GM23338 (cell line): Measurements from ENCODE around the gene CNNM3.

Experiments
- CREB1 ChIP-seq: fragments of 250-450 bp; sonication (Bioruptor Pico); IDR thresholded peaks from 2 replicates; pipeline ENCODE4 v1.5.0; 2020; ENCODE audit warnings: low read depth, mild to moderate bottlenecking, moderate library complexity
- EZH2 ChIP-seq: fragments of 200-600 bp; sonication (generic); IDR thresholded peaks from one replicate; pipeline ENCODE4 v1.8.0; 2017; ENCODE audit warnings: antibody characterized with exemption, mild to moderate bottlenecking, low read depth; ENCODE audit not compliant: unreplicated experiment
- EZH2phosphoT487 ChIP-seq: fragments of 200-600 bp; sonication (generic); IDR thresholded peaks from one replicate; pipeline ENCODE4 v1.8.1; 2018; ENCODE audit warnings: antibody characterized with exemption; ENCODE audit not compliant: unreplicated experiment
- JUNB ChIP-seq: IDR thresholded peaks from one replicate; pipeline ENCODE4 v1.6.1; 2016; ENCODE audit warnings: antibody characterized with exemption; ENCODE audit not compliant: unreplicated experiment
- NANOG ChIP-seq: IDR thresholded peaks from 2 replicates; pipeline ENCODE4 v1.6.1; 2016; ENCODE audit warnings: antibody characterized with exemption, borderline replicate concordance
- POLR2AphosphoS5 ChIP-seq: IDR thresholded peaks from 2 replicates; pipeline ENCODE4 v1.6.1; 2016; ENCODE audit warnings: antibody characterized with exemption, low read depth
- ZNF331 ChIP-seq: fragments of 250-450 bp; sonication (Bioruptor Pico); IDR thresholded peaks from 2 replicates; pipeline ENCODE4 v1.5.0; 2020; ENCODE audit warnings: low read depth, mild to moderate bottlenecking, moderate library complexity
- TF ChIP-seq, protein P1 (sequence below), 2 experiments: fragments of 200-600 bp in 1 of 2; sonication (generic) in 1 of 2; conservative IDR thresholded peaks; 2 replicates each; pipeline versions ENCODE4 v1.5.1 to v1.6.1; 2016 to 2017; ENCODE audit warnings: antibody characterized with exemption in 2 of 2, low read depth in 2 of 2, mild to moderate bottlenecking in 2 of 2, moderate library complexity in 1 of 2
- TF ChIP-seq, protein P2 (sequence below): IDR thresholded peaks from one replicate; pipeline ENCODE4 v1.6.1; 2018; ENCODE audit warnings: antibody characterized with exemption; ENCODE audit not compliant: unreplicated experiment
- TF ChIP-seq, protein P3 (sequence below): IDR thresholded peaks from 2 replicates; pipeline ENCODE4 v1.6.1; 2016; ENCODE audit warnings: antibody characterized with exemption
- TF ChIP-seq, protein P4 (sequence below): fragments of 250-450 bp; sonication (Bioruptor Pico); IDR thresholded peaks from 2 replicates; pipeline ENCODE4 v1.5.0; 2020; ENCODE audit warnings: mild to moderate bottlenecking, moderate library complexity

DNA sequence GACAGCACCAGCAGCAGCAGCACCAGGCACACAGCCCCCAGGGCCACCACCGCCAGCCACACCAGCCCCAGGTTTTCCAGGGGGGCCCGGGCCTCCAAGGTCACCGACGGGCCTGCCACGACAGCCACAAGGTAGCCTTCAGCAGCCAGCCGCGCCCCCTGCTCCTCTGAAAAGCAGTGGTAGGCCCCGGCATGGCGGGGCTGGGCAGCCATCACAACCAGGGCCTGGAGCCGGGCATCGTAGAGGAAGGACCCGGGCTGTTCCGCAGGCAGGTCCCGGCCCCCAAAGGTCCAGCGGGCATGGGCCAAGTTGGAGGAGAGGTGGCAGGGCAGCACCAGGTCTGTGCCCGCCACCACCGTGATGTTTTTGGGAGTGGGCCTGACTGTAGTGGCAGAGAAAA lies 45.0 kb downstream of the CNNM3 start:
- TF ChIP-seq, protein P1, sequence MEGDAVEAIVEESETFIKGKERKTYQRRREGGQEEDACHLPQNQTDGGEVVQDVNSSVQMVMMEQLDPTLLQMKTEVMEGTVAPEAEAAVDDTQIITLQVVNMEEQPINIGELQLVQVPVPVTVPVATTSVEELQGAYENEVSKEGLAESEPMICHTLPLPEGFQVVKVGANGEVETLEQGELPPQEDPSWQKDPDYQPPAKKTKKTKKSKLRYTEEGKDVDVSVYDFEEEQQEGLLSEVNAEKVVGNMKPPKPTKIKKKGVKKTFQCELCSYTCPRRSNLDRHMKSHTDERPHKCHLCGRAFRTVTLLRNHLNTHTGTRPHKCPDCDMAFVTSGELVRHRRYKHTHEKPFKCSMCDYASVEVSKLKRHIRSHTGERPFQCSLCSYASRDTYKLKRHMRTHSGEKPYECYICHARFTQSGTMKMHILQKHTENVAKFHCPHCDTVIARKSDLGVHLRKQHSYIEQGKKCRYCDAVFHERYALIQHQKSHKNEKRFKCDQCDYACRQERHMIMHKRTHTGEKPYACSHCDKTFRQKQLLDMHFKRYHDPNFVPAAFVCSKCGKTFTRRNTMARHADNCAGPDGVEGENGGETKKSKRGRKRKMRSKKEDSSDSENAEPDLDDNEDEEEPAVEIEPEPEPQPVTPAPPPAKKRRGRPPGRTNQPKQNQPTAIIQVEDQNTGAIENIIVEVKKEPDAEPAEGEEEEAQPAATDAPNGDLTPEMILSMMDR (conservative IDR thresholded peaks at IDR 0.05; ENCODE audit: low read depth in 2 of 2), result no peak
- no peak for TF ChIP-seq EZH2
- TF ChIP-seq POLR2AphosphoS5, result no peak
- TF ChIP-seq CREB1 (CRISPR knock-in tag), result no peak
- TF ChIP-seq, protein P2, sequence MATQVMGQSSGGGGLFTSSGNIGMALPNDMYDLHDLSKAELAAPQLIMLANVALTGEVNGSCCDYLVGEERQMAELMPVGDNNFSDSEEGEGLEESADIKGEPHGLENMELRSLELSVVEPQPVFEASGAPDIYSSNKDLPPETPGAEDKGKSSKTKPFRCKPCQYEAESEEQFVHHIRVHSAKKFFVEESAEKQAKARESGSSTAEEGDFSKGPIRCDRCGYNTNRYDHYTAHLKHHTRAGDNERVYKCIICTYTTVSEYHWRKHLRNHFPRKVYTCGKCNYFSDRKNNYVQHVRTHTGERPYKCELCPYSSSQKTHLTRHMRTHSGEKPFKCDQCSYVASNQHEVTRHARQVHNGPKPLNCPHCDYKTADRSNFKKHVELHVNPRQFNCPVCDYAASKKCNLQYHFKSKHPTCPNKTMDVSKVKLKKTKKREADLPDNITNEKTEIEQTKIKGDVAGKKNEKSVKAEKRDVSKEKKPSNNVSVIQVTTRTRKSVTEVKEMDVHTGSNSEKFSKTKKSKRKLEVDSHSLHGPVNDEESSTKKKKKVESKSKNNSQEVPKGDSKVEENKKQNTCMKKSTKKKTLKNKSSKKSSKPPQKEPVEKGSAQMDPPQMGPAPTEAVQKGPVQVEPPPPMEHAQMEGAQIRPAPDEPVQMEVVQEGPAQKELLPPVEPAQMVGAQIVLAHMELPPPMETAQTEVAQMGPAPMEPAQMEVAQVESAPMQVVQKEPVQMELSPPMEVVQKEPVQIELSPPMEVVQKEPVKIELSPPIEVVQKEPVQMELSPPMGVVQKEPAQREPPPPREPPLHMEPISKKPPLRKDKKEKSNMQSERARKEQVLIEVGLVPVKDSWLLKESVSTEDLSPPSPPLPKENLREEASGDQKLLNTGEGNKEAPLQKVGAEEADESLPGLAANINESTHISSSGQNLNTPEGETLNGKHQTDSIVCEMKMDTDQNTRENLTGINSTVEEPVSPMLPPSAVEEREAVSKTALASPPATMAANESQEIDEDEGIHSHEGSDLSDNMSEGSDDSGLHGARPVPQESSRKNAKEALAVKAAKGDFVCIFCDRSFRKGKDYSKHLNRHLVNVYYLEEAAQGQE, result no peak
- TF ChIP-seq, protein P3, sequence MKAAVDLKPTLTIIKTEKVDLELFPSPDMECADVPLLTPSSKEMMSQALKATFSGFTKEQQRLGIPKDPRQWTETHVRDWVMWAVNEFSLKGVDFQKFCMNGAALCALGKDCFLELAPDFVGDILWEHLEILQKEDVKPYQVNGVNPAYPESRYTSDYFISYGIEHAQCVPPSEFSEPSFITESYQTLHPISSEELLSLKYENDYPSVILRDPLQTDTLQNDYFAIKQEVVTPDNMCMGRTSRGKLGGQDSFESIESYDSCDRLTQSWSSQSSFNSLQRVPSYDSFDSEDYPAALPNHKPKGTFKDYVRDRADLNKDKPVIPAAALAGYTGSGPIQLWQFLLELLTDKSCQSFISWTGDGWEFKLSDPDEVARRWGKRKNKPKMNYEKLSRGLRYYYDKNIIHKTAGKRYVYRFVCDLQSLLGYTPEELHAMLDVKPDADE, result no peak
- TF ChIP-seq JUNB, result no peak
- TF ChIP-seq NANOG, result no peak
- TF ChIP-seq EZH2phosphoT487, result no peak
- TF ChIP-seq, protein P4, sequence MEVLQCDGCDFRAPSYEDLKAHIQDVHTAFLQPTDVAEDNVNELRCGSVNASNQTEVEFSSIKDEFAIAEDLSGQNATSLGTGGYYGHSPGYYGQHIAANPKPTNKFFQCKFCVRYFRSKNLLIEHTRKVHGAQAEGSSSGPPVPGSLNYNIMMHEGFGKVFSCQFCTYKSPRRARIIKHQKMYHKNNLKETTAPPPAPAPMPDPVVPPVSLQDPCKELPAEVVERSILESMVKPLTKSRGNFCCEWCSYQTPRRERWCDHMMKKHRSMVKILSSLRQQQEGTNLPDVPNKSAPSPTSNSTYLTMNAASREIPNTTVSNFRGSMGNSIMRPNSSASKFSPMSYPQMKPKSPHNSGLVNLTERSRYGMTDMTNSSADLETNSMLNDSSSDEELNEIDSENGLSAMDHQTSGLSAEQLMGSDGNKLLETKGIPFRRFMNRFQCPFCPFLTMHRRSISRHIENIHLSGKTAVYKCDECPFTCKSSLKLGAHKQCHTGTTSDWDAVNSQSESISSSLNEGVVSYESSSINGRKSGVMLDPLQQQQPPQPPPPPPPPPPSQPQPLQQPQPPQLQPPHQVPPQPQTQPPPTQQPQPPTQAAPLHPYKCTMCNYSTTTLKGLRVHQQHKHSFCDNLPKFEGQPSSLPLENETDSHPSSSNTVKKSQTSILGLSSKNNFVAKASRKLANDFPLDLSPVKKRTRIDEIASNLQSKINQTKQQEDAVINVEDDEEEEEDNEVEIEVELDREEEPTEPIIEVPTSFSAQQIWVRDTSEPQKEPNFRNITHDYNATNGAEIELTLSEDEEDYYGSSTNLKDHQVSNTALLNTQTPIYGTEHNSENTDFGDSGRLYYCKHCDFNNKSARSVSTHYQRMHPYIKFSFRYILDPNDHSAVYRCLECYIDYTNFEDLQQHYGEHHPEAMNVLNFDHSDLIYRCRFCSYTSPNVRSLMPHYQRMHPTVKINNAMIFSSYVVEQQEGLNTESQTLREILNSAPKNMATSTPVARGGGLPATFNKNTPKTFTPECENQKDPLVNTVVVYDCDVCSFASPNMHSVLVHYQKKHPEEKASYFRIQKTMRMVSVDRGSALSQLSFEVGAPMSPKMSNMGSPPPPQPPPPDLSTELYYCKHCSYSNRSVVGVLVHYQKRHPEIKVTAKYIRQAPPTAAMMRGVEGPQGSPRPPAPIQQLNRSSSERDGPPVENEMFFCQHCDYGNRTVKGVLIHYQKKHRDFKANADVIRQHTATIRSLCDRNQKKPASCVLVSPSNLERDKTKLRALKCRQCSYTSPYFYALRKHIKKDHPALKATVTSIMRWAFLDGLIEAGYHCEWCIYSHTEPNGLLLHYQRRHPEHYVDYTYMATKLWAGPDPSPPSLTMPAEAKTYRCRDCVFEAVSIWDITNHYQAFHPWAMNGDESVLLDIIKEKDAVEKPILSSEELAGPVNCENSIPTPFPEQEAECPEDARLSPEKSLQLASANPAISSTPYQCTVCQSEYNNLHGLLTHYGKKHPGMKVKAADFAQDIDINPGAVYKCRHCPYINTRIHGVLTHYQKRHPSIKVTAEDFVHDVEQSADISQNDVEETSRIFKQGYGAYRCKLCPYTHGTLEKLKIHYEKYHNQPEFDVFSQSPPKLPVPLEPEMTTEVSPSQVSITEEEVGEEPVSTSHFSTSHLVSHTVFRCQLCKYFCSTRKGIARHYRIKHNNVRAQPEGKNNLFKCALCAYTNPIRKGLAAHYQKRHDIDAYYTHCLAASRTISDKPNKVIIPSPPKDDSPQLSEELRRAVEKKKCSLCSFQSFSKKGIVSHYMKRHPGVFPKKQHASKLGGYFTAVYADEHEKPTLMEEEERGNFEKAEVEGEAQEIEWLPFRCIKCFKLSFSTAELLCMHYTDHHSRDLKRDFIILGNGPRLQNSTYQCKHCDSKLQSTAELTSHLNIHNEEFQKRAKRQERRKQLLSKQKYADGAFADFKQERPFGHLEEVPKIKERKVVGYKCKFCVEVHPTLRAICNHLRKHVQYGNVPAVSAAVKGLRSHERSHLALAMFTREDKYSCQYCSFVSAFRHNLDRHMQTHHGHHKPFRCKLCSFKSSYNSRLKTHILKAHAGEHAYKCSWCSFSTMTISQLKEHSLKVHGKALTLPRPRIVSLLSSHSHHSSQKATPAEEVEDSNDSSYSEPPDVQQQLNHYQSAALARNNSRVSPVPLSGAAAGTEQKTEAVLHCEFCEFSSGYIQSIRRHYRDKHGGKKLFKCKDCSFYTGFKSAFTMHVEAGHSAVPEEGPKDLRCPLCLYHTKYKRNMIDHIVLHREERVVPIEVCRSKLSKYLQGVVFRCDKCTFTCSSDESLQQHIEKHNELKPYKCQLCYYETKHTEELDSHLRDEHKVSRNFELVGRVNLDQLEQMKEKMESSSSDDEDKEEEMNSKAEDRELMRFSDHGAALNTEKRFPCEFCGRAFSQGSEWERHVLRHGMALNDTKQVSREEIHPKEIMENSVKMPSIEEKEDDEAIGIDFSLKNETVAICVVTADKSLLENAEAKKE (CRISPR knock-in tag), result no peak
- TF ChIP-seq ZNF331 (CRISPR knock-in tag), result no peak
